B cell (primary cell): Measurements from ENCODE around the gene ACTL8. TPM values are rescaled to one million over a fixed set of nuclear protein-coding genes. Genes with fewer than 3 reads are reported as not detected.

Source experiments
- ATAC-seq: fragments of 200-7000 bp; cut with Tn5 transposase; one replicate; pipeline ENCODE4 v1.10.0; 2021; ENCODE audit warnings: low read depth, mild to moderate bottlenecking, moderate number of reproducible peaks, moderate library complexity
- CTCF ChIA-PET: fragments of 350-600 bp; sonication (Branson Sonifier 250); formaldehyde crosslinking; loops from one replicate; lab custom pipeline; 2021; ENCODE audit warnings: antibody characterized with exemption, inconsistent platforms; lab: Charles Lee
- POLR2A ChIA-PET: fragments of 350-600 bp; sonication (Branson Sonifier 250); formaldehyde crosslinking; loops from one replicate; lab custom pipeline; 2021; ENCODE audit warnings: antibody characterized with exemption; lab: Charles Lee
- DNase-seq: peaks from one replicate; pipeline ENCODE4 v3.0.0; 2013
- H2AFZ ChIP-seq: 2 replicates; pipeline ENCODE4 v1.6.1; 2012; ENCODE audit warnings: mild to moderate bottlenecking, low read depth, low read length; ENCODE audit not compliant: insufficient read depth, poor library complexity, severe bottlenecking
- H3K27ac ChIP-seq, 2 donors: 1 replicate in 1 of 2; 2 replicates in 1 of 2; pipeline ENCODE4 v1.5.1; 2012 to 2013; ENCODE audit warnings: low read length in 2 of 2, mild to moderate bottlenecking in 2 of 2, moderate library complexity in 1 of 2
- H3K27me3 ChIP-seq, 4 experiments: fragments of 200-600 bp in 1 of 4; sonication (generic) in 1 of 4; replicated peaks in 1 of 4; 1 replicate in 2 of 4; 2 replicates in 2 of 4; pipeline versions ENCODE4 v1.6.1 to v1.7.0; 2013 to 2016; ENCODE audit warnings: low read length in 3 of 4, mild to moderate bottlenecking in 2 of 4, mixed read lengths in 1 of 4, moderate library complexity in 1 of 4; ENCODE audit not compliant: insufficient read depth in 4 of 4, control insufficient read depth in 3 of 4; ENCODE audit errors: control extremely low read depth in 1 of 4
- H3K36me3 ChIP-seq, 2 experiments: replicated peaks in 1 of 2; 1 replicate in 1 of 2; 2 replicates in 1 of 2; pipeline versions ENCODE4 v1.6.1 to v1.7.1; 2013; ENCODE audit warnings: low read length in 1 of 2; ENCODE audit not compliant: insufficient read depth in 2 of 2, control insufficient read depth in 1 of 2; ENCODE audit errors: control extremely low read depth in 1 of 2, extremely low read depth in 1 of 2
- H3K4me1 ChIP-seq, 2 donors: fragments of 200-600 bp in 1 of 2; sonication (generic) in 1 of 2; 1 replicate in 1 of 2; 2 replicates in 1 of 2; pipeline versions ENCODE4 v1.5.1 to v1.6.1; 2013 to 2017; ENCODE audit warnings: low read length in 2 of 2; ENCODE audit not compliant: control insufficient read depth in 2 of 2, insufficient read depth in 2 of 2
- H3K4me2 ChIP-seq: replicated peaks from 2 replicates; pipeline ENCODE3; 2012; ENCODE audit warnings: mild to moderate bottlenecking, low read depth, low read length; ENCODE audit not compliant: poor library complexity, severe bottlenecking
- H3K4me3 ChIP-seq, 5 experiments: fragments of 200-600 bp in 1 of 5; sonication (generic) in 1 of 5; 1 replicate in 3 of 5; 2 replicates in 2 of 5; pipeline versions ENCODE4 v1.5.1 to v1.7.0; 2011 to 2016; ENCODE audit warnings: low read length in 4 of 5, mild to moderate bottlenecking in 4 of 5, low read depth in 2 of 5, control low read depth in 1 of 5, moderate library complexity in 1 of 5; ENCODE audit not compliant: insufficient read depth in 1 of 5; ENCODE audit errors: control extremely low read depth in 1 of 5, extremely low read depth in 1 of 5
- H3K79me2 ChIP-seq: fragments of 200-600 bp; sonication (generic); one replicate; pipeline ENCODE4 v1.6.0; 2016; ENCODE audit warnings: low read length; ENCODE audit not compliant: control insufficient read depth, insufficient read depth
- H3K9ac ChIP-seq: fragments of 200-600 bp; sonication (generic); 2 replicates; pipeline ENCODE4 v1.6.1; 2017; ENCODE audit warnings: mild to moderate bottlenecking, low read length, moderate library complexity
- H3K9me3 ChIP-seq, 3 donors: one replicate each; pipeline versions ENCODE4 v1.6.1 to v1.7.1; 2013; ENCODE audit warnings: low read length in 2 of 3; ENCODE audit not compliant: control insufficient read depth in 2 of 3, insufficient read depth in 1 of 3; ENCODE audit errors: control extremely low read depth in 1 of 3
- H4K20me1 ChIP-seq: 2 replicates; pipeline ENCODE4 v1.6.0; 2012; ENCODE audit warnings: mild to moderate bottlenecking, low read length; ENCODE audit not compliant: insufficient read depth, control insufficient read depth, poor library complexity, severe bottlenecking
- H3K27ac Mint-ChIP-seq: one replicate; pipeline ENCODE4 v1.8.0; 2021; ENCODE audit warnings: mixed read lengths
- H3K27me3 Mint-ChIP-seq: one replicate; pipeline ENCODE4 v1.8.0; 2021; ENCODE audit warnings: mixed read lengths
- H3K4me1 Mint-ChIP-seq: one replicate; pipeline ENCODE4 v1.8.0; 2021; ENCODE audit warnings: mixed read lengths
- H3K4me3 Mint-ChIP-seq: one replicate; pipeline ENCODE4 v1.8.0; 2021; ENCODE audit warnings: mixed read lengths
- H3K9me3 Mint-ChIP-seq: one replicate; pipeline ENCODE4 v1.8.0; 2022; ENCODE audit warnings: mixed read lengths; ENCODE audit not compliant: insufficient read depth
- CTCF ChIP-seq: fragments of 200-600 bp; IDR thresholded peaks from one replicate; pipeline ENCODE4 v1.8.0; 2022; ENCODE audit warnings: antibody characterized with exemption, mild to moderate bottlenecking
- EZH2 ChIP-seq: IDR thresholded peaks from 2 replicates; pipeline ENCODE4 v1.6.1; 2012; ENCODE audit warnings: borderline replicate concordance, low read depth, mild to moderate bottlenecking, moderate library complexity, low read length; ENCODE audit not compliant: insufficient read depth, poor library complexity, severe bottlenecking
- WGBS: methylation state at CpG from one replicate; pipeline ENCODE4 v1.1.5; 2013; ENCODE audit warnings: missing lambda C conversion rate; ENCODE audit not compliant: insufficient coverage; 5-methylcytosine and 5-hydroxymethylcytosine counted together
- intact Hi-C: fragments of 100-400 bp; cut with micrococcal nuclease; formaldehyde crosslinking; loops from one replicate; pipeline ENCODE4 v1.10.0; 2022
- polyA plus RNA-seq: library from polyadenylated mRNA; depleted of rRNA; stranded (reverse); fragments of >200 nt; gene quantifications from 2 replicates; pipeline ENCODE4 v1.2.3, GENCODE V29; 2012
- total RNA-seq, 2 donors: library from RNA; stranded (reverse); fragments of 120-200 nt in 1 of 2; gene quantifications; 1 replicate in 1 of 2; 2 replicates in 1 of 2; pipeline versions ENCODE4 v1.2.3 to v1.2.4, GENCODE V29; 2013 to 2022

Gene ACTL8
- total and polyA plus RNA-seq, 2 donors (not counting 1 experiment from before 2014, with no cell fraction given): not detected

GRCh38 chr1:17774452-17774851 lies 19.3 kb downstream of the ACTL8 start:
- peaks cover 3% of the 10 kb centered on the region for H3K27me3 Mint-ChIP-seq
- Histone ChIP-seq H3K4me3 (no peak overlapping the region), H3K4me1 (no peaks in the 10 kb centered on the region), H3K9me3 (peaks cover 0 to 6% (median 0%) of the 10 kb centered on the region in 3 donors), H2AFZ (no peak overlapping the region), H3K79me2 (no peaks in the 10 kb centered on the region), H4K20me1 (no peaks in the 10 kb centered on the region), H3K4me2 (no peak overlapping the region), H3K27ac (no peak overlapping the region), H3K27me3 (no peaks in the 10 kb centered on the region), H3K9ac (no peak overlapping the region), H3K36me3 (no peaks in the 10 kb centered on the region)
- ATAC-seq (no peak), DNase-seq (no peak)
- no peak overlapping the region for H3K4me3 Mint-ChIP-seq
- intact Hi-C loops: no loop called here
- no peaks in the 10 kb centered on the region for H3K9me3 Mint-ChIP-seq
- no peak overlapping the region for H3K27ac Mint-ChIP-seq
- TF ChIP-seq EZH2 (no peak), CTCF (no peak)
- ChIA-PET POLR2A (no interaction called here), CTCF (no interaction called here)
- H3K4me1 Mint-ChIP-seq: no peaks in the 10 kb centered on the region
- WGBS: 88% methylated on average over 6 of the region's 6 CpGs

GRCh38 chr1:17775796-17776195 lies 20.7 kb downstream of the ACTL8 start:
- ChIA-PET POLR2A (no interaction called here), CTCF (no interaction called here)
- Histone ChIP-seq H3K27me3 (no peaks in the 10 kb centered on the region), H3K9ac (no peak overlapping the region), H3K4me2 (no peak overlapping the region), H3K36me3 (no peaks in the 10 kb centered on the region), H3K9me3 (peaks cover 0 to 8% (median 0%) of the 10 kb centered on the region in 3 donors), H3K79me2 (no peaks in the 10 kb centered on the region), H3K4me3 (no peak overlapping the region), H3K4me1 (no peaks in the 10 kb centered on the region), H3K27ac (no peak overlapping the region), H2AFZ (no peak overlapping the region), H4K20me1 (no peaks in the 10 kb centered on the region)
- Mint-ChIP-seq H3K9me3 (no peaks in the 10 kb centered on the region), H3K27me3 (peaks cover 3% of the 10 kb centered on the region), H3K4me3 (no peak overlapping the region), H3K4me1 (no peaks in the 10 kb centered on the region), H3K27ac (no peak overlapping the region)
- WGBS: 89% methylated on average over 2 of the region's 2 CpGs
- intact Hi-C loops: no loop called here
- DNase-seq (no peak), ATAC-seq (no peak)
- TF ChIP-seq CTCF (no peak), EZH2 (no peak)
